Measurements from ENCODE around the gene FTH1. TPM values are rescaled to one million over a fixed set of nuclear protein-coding genes. Genes with fewer than 3 reads are reported as not detected.

The FTH1 gene
- total RNA-seq, 1 experiment from 2014 or later, result 3,345 TPM

DNA sequence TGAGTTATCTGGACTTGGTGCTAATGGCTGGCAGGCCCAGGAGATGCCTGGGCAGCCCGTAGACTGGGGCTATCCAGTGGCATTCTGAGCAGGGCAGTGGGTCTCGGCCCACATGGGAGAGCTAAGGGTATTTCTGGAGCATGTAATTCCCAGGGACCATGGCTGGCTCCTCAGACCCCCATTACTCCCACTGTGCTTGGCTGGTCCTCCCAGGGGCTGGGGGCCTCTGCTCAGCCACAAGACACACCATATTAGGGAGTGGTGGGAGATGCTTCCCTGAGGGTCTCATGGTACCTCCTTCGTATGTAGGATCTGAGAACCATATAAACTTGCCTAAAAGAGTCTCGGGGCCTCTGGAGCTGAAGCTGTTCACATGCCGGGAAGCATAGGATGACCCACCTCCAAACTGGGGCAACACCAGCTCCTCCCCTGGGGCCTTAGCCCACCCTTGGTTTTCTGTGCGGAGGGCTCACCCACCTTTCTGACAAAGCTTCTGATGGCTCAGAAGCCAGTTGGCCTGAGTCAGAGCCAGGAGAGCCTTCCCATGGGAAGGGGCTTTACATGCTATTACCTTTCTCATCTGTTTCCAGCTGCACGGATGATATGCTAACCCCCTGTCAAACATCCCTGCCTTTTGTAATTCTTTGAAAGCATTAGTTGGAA is 9.5 kb upstream of the FTH1 start:
- peaks cover 25 to 27% of the 10 kb centered on the region in 2 experiments for H3K4me1 ChIP-seq (ENCODE audit: control insufficient read depth in 1 of 2, insufficient read depth in 2 of 2, low read length in 2 of 2)
- H3K79me2 ChIP-seq (ENCODE audit: insufficient read depth, low read length), result no peaks in the 10 kb centered on the region
- intact Hi-C loops (cut with micrococcal nuclease), result no loop called here
- CTCF ChIA-PET, result no interaction called here
- no peaks in the 10 kb centered on the region for H3K9me3 ChIP-seq (ENCODE audit: control insufficient read depth in 1 of 2, insufficient read depth in 1 of 2, low read depth in 1 of 2, low read length in 2 of 2)
- H3K27ac ChIP-seq (ENCODE audit: low read depth, low read length), result no peak overlapping the region
- no TSS peak for BruUV-seq (replicated peaks)
- no peak overlapping the region for H3K4me2 ChIP-seq (ENCODE audit: low read length)
- DNase-seq (ENCODE audit: low read depth, low spot score), result no peak
- H3K9me2 ChIP-seq (ENCODE audit: insufficient read depth), result no peaks in the 10 kb centered on the region
- no peak overlapping the region for H3K9ac ChIP-seq (ENCODE audit: low read length)
- no peak overlapping the region for H2AFZ ChIP-seq (ENCODE audit: low read depth, low read length, poor library complexity, severe bottlenecking)
- no peak for ATAC-seq
- no peaks in the 10 kb centered on the region for H3K36me3 ChIP-seq (ENCODE audit: control insufficient read depth in 1 of 2, insufficient read depth in 2 of 2, low read length in 2 of 2)
- TF ChIP-seq JUND (IDR thresholded peaks at IDR 0.05) (no peak), SRF (IDR thresholded peaks at IDR 0.05; ENCODE audit: low read depth) (no peak), CBX3 (IDR thresholded peaks at IDR 0.05; ENCODE audit: low read depth) (no peak), SIN3A (IDR thresholded peaks at IDR 0.05; ENCODE audit: low read depth) (no peak), EZH2 (IDR thresholded peaks at IDR 0.05) (no peak), YY1 (IDR thresholded peaks at IDR 0.05; ENCODE audit: extremely low read depth, insufficient replicate concordance, low read depth, low read length) (no peak), EGR1 (IDR thresholded peaks at IDR 0.05; ENCODE audit: low read depth) (no peak), RAD21 (IDR thresholded peaks at IDR 0.05; ENCODE audit: low read depth) (no peak), REST (IDR thresholded peaks at IDR 0.05; ENCODE audit: low read depth) (no peak), FOSL1 (IDR thresholded peaks at IDR 0.05; ENCODE audit: low read depth) (no peak), ZFX (IDR thresholded peaks at IDR 0.05) (no peak)
- TF ChIP-seq, protein P1, sequence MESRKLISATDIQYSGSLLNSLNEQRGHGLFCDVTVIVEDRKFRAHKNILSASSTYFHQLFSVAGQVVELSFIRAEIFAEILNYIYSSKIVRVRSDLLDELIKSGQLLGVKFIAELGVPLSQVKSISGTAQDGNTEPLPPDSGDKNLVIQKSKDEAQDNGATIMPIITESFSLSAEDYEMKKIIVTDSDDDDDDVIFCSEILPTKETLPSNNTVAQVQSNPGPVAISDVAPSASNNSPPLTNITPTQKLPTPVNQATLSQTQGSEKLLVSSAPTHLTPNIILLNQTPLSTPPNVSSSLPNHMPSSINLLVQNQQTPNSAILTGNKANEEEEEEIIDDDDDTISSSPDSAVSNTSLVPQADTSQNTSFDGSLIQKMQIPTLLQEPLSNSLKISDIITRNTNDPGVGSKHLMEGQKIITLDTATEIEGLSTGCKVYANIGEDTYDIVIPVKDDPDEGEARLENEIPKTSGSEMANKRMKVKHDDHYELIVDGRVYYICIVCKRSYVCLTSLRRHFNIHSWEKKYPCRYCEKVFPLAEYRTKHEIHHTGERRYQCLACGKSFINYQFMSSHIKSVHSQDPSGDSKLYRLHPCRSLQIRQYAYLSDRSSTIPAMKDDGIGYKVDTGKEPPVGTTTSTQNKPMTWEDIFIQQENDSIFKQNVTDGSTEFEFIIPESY (IDR thresholded peaks at IDR 0.05; ENCODE audit: extremely low read depth, insufficient replicate concordance, low read length), result no peak
- TF ChIP-seq, protein P2, sequence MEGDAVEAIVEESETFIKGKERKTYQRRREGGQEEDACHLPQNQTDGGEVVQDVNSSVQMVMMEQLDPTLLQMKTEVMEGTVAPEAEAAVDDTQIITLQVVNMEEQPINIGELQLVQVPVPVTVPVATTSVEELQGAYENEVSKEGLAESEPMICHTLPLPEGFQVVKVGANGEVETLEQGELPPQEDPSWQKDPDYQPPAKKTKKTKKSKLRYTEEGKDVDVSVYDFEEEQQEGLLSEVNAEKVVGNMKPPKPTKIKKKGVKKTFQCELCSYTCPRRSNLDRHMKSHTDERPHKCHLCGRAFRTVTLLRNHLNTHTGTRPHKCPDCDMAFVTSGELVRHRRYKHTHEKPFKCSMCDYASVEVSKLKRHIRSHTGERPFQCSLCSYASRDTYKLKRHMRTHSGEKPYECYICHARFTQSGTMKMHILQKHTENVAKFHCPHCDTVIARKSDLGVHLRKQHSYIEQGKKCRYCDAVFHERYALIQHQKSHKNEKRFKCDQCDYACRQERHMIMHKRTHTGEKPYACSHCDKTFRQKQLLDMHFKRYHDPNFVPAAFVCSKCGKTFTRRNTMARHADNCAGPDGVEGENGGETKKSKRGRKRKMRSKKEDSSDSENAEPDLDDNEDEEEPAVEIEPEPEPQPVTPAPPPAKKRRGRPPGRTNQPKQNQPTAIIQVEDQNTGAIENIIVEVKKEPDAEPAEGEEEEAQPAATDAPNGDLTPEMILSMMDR (IDR thresholded peaks at IDR 0.05 in 2 of 3, conservative IDR thresholded peaks at IDR 0.05 in 1 of 3; ENCODE audit: borderline replicate concordance in 1 of 3, insufficient read depth in 1 of 3, low read depth in 2 of 3, low read length in 2 of 3), result no peak
- TF ChIP-seq, protein P3, sequence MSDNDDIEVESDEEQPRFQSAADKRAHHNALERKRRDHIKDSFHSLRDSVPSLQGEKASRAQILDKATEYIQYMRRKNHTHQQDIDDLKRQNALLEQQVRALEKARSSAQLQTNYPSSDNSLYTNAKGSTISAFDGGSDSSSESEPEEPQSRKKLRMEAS (IDR thresholded peaks at IDR 0.05), result no peak
- RAD21 ChIA-PET (ENCODE audit: low non-redundant PET in 1 of 2, low total read pairs in 2 of 2, uncharacterized antibody in 2 of 2, unreplicated experiment in 2 of 2), result no interaction called here
- no peak overlapping the region for H3K4me3 ChIP-seq (replicated peaks in 1 of 2; ENCODE audit: low read depth in 1 of 2, low read length in 2 of 2)
- no peaks in the 10 kb centered on the region for H3K27me3 ChIP-seq (ENCODE audit: insufficient read depth, low read length)
- no peaks in the 10 kb centered on the region for H4K20me1 ChIP-seq (ENCODE audit: insufficient read depth)
- POLR2A ChIA-PET, result interaction anchor here (4.6 kb wide), 1 partner anchor 10 kb away, joined by 25 read pairs; the partner anchor contains the start of gene FTH1
